Calu3 (cell line): ENCODE results near the gene XCL1. TPM values are rescaled to one million over a fixed set of nuclear protein-coding genes. Genes with fewer than 3 reads are reported as not detected.

Experiments used
- BruUV-seq: library from RNA; stranded (reverse); fragments of 400-500 nt; replicated peaks from 2 replicates; lab custom pipeline; 2021; lab: Mats Ljungman, UMichigan
- CTCF ChIA-PET: fragments of 300-600 bp; sonication (Branson Sonifier 250); formaldehyde crosslinking; loops from one replicate; lab custom pipeline; 2022; ENCODE audit warnings: antibody characterized with exemption; lab: Charles Lee
- DNase-seq: peaks from one replicate; pipeline ENCODE4 v3.0.0; 2022
- H3K27ac Mint-ChIP-seq: one replicate; pipeline ENCODE4 v1.8.0; 2022; ENCODE audit warnings: mixed read lengths; ENCODE audit not compliant: unreplicated experiment
- H3K27me3 Mint-ChIP-seq: one replicate; pipeline ENCODE4 v1.8.0; 2022; ENCODE audit warnings: mixed read lengths; ENCODE audit not compliant: unreplicated experiment
- H3K36me3 Mint-ChIP-seq: one replicate; pipeline ENCODE4 v1.8.0; 2022; ENCODE audit warnings: mild to moderate bottlenecking, moderate library complexity, mixed read lengths; ENCODE audit not compliant: insufficient read depth, unreplicated experiment
- H3K4me1 Mint-ChIP-seq: one replicate; pipeline ENCODE4 v1.8.0; 2022; ENCODE audit warnings: mild to moderate bottlenecking, low read depth, mixed read lengths; ENCODE audit not compliant: unreplicated experiment
- H3K4me3 Mint-ChIP-seq: one replicate; pipeline ENCODE4 v1.8.0; 2022; ENCODE audit warnings: mild to moderate bottlenecking, low read depth, moderate library complexity, mixed read lengths; ENCODE audit not compliant: unreplicated experiment
- H3K9me3 Mint-ChIP-seq: one replicate; pipeline ENCODE4 v1.8.0; 2022; ENCODE audit warnings: low read depth, mixed read lengths; ENCODE audit not compliant: unreplicated experiment
- intact Hi-C: fragments of 100-400 bp; cut with micrococcal nuclease; formaldehyde crosslinking; loops from one replicate; pipeline ENCODE4 v1.10.0; 2022; ENCODE audit not compliant: unreplicated experiment
- total RNA-seq: library from RNA; stranded (reverse); gene quantifications from 2 replicates; pipeline ENCODE4 v1.2.3, GENCODE V29; 2022
- TF ChIP-seq, protein P1 (sequence below): fragments of 200-600 bp; IDR thresholded peaks from one replicate; pipeline ENCODE4 v1.8.0; 2022; ENCODE audit warnings: antibody characterized with exemption; ENCODE audit not compliant: unreplicated experiment

Gene XCL1
- total RNA-seq, 1 experiment from 2014 or later: not detected

DNA sequence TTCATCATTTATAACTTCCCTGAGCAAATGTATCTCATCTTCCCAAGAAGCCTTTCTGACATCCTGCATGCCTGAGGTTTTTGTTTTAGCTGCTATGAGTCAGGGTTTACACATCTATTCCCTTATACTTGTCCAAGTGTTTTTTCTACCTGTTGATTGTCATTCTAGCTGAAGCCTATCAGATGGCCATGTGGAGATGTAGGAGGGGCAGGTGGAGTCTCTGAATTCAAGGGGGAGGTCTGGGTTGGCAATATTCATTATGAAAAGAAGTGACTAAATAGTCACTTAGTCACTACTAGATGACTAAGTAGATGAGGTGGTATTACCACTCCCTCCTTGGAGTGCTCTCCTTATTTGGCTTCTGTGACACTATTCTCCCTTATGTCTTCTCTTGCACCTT is 52.4 kb downstream of the XCL1 start:
- intact Hi-C loops: no loop called here
- Mint-ChIP-seq H3K36me3 (no peaks in the 10 kb centered on the region), H3K27me3 (no peaks in the 10 kb centered on the region), H3K9me3 (peaks cover 2% of the 10 kb centered on the region), H3K4me3 (no peak overlapping the region), H3K27ac (peak overlapping the region; percentile 69), H3K4me1 (peaks cover 34% of the 10 kb centered on the region)
- TF ChIP-seq, protein P1, sequence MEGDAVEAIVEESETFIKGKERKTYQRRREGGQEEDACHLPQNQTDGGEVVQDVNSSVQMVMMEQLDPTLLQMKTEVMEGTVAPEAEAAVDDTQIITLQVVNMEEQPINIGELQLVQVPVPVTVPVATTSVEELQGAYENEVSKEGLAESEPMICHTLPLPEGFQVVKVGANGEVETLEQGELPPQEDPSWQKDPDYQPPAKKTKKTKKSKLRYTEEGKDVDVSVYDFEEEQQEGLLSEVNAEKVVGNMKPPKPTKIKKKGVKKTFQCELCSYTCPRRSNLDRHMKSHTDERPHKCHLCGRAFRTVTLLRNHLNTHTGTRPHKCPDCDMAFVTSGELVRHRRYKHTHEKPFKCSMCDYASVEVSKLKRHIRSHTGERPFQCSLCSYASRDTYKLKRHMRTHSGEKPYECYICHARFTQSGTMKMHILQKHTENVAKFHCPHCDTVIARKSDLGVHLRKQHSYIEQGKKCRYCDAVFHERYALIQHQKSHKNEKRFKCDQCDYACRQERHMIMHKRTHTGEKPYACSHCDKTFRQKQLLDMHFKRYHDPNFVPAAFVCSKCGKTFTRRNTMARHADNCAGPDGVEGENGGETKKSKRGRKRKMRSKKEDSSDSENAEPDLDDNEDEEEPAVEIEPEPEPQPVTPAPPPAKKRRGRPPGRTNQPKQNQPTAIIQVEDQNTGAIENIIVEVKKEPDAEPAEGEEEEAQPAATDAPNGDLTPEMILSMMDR: no peak
- CTCF ChIA-PET: interaction anchor here (0.6 to 1.4 kb wide), 6 partner anchors 9 to 286 kb away, joined by 3 to 4 read pairs (median 3); no protein-coding TSS in a partner anchor
- BruUV-seq: no TSS peak
- peak; percentile 65 for DNase-seq

DNA sequence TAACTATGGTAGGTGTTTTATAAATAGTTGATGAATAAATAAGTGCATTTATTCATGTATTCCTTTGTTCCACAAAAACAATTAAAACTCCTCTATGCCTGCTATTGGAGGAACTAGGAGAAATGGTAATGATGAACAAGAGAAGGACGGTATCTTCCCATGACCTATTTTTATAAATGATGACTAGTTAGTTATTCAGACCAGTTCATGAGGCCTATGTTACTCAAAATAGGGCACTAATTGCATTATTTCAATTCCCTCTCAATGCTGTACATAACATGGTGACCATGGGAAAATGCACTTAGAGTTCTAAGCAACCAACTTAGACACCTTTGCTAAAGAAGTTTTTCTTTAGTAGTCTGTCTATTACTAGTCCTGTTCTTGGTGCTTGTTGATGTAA is 53.1 kb downstream of the XCL1 start:
- Mint-ChIP-seq H3K4me3 (no peak overlapping the region), H3K27me3 (no peaks in the 10 kb centered on the region), H3K36me3 (no peaks in the 10 kb centered on the region), H3K4me1 (peaks cover 34% of the 10 kb centered on the region), H3K9me3 (peaks cover 2% of the 10 kb centered on the region), H3K27ac (peak overlapping the region; percentile 69)
- TF ChIP-seq, protein P1: no peak
- no peak for DNase-seq
- CTCF ChIA-PET: no interaction called here
- no TSS peak for BruUV-seq
- intact Hi-C loops: no loop called here

Other genes with a start within 250 kb of the XCL1 start
- gene XCL2, start 32.6 kb upstream of the XCL1 start, total RNA-seq: not detected in 2 replicates
- not detected in 2 replicates for gene DPT, start 152.6 kb downstream of the XCL1 start, total RNA-seq